Keratinocyte (primary cell): Measurements from ENCODE around the gene ATPAF1.

Source experiments
- CTCF ChIP-seq, 3 experiments: IDR thresholded peaks in 1 of 3; conservative IDR thresholded peaks in 1 of 3; optimal IDR thresholded peaks in 1 of 3; 2 replicates in 2 of 3; 3 replicates in 1 of 3; pipeline versions ENCODE3 to v1.5.1; 2011; ENCODE audit warnings: low read length in 3 of 3, mild to moderate bottlenecking in 3 of 3, moderate library complexity in 2 of 3, control low read depth in 1 of 3, inconsistent platforms in 1 of 3; ENCODE audit not compliant: insufficient read depth in 2 of 3; ENCODE audit errors: extremely low read depth in 1 of 3
- EZH2 ChIP-seq: IDR thresholded peaks from one replicate; pipeline ENCODE4 v1.6.1; 2012; ENCODE audit warnings: inconsistent platforms, mild to moderate bottlenecking, low read length, moderate library complexity

DNA sequence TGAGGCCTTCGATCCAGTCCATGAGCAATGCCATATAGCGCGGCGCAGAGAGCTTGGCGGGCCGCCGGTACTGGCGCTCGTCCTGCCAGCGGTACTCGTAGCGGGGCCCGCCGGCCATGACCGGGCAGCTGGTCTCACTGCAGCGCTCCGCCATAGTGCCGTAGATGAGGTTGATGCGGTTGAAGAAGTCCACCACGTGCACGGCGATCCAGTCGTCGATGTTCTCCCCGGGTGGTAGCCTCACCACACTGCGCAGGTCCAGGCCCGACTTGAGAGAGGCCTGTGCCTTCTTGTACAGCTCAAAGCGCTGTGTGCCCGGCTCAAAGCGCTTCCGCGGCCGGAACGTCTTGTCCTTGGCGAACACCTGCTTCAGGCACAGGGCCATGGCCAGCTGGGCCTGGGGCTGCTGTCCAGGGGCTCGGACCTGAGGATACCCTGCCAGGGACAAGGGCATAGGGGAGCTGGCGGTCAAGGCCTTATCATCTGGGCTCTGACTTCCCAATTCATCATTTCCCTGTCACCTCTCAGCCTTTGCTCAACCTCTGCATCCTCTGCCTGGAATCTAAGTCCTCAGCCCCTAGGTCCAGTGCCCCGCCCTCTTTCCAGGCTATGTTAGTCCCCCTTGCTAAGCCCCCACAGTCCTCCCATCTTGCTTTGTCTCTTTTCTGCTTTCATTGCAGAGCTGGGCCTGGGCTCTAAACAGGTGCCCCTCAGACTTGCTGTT, 55.1 kb downstream of the ATPAF1 start:
- no peak for TF ChIP-seq CTCF (optimal IDR thresholded peaks at IDR 0.05 in 1 of 3, IDR thresholded peaks at IDR 0.05 in 1 of 3, conservative IDR thresholded peaks at IDR 0.05 in 1 of 3; ENCODE audit: extremely low read depth in 1 of 3, insufficient read depth in 2 of 3, low read length in 3 of 3)
- TF ChIP-seq EZH2: no peak
